GM12864 (cell line): ENCODE measurements around the gene FOXN3.

Experiments
- DNase-seq: peaks from one replicate; pipeline ENCODE4 v3.0.0-alpha.2; 2011; ENCODE audit warnings: low read depth
- H3K4me3 ChIP-seq: 2 replicates; pipeline ENCODE4 v1.5.1; 2011; ENCODE audit warnings: mild to moderate bottlenecking, low read depth, low read length, control low read depth
- TF ChIP-seq, protein P1 (sequence below): IDR thresholded peaks from 2 replicates; pipeline ENCODE4 v1.5.1; 2011; ENCODE audit warnings: low read depth, mild to moderate bottlenecking, moderate library complexity, low read length, control low read depth, inconsistent platforms; ENCODE audit errors: missing control alignments

The FOXN3 gene

DNA sequence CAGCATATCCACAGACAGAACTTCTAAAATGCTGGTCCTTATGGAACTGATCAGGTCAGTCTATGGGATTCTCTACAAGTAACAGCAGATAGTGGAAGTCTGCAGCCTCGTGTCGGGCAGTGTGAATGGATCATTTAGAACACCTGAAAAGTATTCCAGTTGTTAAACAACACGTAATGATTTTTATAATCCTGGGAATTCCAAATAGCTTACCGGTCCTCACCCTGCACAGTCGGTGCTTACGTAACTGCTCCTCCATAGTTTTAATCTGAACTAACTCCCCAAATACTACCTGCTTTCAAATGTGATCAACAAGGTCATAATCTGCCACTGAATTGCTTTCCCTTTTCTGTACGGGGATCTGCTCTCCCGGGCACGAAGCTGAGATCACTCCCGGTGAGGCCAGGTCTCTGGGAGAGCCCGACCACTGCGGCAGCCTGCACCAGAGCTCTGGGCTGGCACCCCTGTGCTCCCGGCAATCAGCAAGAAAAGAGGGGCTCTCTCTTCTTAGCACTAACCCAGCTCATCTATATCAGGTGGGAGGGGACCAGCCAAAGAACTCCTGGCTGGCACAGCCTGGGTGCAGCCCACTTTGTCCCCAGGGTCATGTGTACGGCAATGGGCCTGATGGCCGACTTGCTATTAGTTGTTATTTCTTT is 157.0 kb downstream of the FOXN3 start:
- H3K4me3 ChIP-seq: no peak overlapping the region
- no peak for DNase-seq
- TF ChIP-seq, protein P1, sequence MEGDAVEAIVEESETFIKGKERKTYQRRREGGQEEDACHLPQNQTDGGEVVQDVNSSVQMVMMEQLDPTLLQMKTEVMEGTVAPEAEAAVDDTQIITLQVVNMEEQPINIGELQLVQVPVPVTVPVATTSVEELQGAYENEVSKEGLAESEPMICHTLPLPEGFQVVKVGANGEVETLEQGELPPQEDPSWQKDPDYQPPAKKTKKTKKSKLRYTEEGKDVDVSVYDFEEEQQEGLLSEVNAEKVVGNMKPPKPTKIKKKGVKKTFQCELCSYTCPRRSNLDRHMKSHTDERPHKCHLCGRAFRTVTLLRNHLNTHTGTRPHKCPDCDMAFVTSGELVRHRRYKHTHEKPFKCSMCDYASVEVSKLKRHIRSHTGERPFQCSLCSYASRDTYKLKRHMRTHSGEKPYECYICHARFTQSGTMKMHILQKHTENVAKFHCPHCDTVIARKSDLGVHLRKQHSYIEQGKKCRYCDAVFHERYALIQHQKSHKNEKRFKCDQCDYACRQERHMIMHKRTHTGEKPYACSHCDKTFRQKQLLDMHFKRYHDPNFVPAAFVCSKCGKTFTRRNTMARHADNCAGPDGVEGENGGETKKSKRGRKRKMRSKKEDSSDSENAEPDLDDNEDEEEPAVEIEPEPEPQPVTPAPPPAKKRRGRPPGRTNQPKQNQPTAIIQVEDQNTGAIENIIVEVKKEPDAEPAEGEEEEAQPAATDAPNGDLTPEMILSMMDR: no peak

DNA sequence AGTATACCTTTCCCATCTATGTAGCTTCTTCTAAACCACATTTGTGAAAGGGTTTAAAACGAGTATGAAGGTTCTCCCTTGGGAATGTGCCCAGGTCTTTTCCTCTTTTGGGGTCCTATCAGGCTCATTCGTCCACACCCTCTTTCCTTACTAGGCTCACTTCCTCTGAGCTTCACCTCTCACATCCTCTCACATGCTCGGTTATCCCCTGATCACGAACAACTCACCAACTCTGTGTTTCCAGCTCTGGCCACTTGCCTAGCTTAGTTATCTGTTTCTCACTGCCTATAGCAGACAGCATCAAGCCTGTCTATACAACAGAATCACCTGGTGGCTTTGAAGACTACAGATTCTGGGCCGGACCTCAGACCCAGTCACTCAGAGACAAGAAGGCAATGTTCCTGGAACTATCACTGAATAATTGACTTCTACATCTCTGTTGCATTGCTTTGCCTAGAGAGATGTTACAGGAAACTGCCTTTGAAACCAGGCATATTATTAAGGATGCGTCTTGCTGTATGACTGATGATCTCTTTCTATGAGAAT is 158.2 kb downstream of the FOXN3 start:
- TF ChIP-seq, protein P1: no peak
- DNase-seq: no peak
- H3K4me3 ChIP-seq: no peak overlapping the region

DNA sequence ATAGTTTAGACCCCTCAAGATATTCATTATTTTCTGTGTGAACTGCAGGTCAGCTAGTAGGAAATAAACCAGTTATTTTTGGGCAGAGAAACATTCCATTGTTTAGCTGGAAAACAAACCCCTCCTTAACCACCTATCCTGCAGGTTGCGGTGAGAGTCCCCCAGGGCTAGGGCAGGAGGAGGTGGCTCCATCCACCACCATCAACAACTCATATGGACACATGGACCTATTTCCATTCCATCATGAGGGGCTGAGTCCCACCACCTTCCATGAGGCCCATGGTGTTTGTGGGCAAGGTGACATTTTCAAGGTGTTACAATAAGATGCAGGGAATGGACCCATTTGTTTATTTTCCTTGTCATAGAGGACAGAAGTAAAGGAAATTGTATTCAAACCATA is 160.1 kb downstream of the FOXN3 start:
- TF ChIP-seq, protein P1: no peak
- no peak for DNase-seq
- no peak overlapping the region for H3K4me3 ChIP-seq

DNA sequence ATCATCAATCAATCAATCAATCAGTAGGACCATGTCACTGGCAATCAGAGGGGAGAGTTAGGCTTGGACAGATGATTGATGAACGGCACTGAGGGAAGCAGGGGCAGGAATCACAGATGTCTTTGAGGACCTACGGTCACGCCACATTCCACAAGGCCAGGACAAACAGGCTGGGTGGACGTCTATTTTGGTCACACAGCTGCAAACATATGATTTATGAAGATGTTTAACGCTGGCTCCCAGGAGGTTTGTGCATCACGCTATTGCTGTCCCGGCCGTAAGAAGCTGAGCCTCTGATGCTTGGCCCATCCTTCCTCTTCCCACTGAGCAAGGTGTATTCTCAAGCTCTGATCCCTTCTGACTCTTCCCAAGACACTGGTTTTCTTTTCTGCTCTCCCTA is 160.8 kb downstream of the FOXN3 start:
- DNase-seq: no peak
- no peak overlapping the region for H3K4me3 ChIP-seq
- TF ChIP-seq, protein P1: no peak

DNA sequence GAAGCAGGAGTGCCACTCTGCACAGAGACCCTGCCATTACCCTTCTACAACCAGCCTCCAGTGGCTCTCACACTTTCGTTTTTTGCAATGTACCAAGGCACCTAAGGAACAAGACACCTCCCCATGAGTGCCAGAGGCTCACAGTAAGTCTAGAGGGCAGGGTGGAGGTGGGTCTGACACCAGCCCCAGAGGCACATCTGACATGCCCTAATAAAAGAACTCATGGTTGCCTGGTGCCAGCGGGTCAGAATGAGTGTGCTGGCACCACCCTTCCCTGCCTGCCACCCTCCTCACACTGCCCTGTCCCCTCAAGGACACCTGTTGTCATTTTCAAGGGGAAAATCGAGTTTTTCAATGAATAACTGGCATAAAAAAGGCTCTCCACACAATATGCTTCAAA is 161.2 kb downstream of the FOXN3 start:
- TF ChIP-seq, protein P1: no peak
- DNase-seq: no peak
- H3K4me3 ChIP-seq: no peak overlapping the region

DNA sequence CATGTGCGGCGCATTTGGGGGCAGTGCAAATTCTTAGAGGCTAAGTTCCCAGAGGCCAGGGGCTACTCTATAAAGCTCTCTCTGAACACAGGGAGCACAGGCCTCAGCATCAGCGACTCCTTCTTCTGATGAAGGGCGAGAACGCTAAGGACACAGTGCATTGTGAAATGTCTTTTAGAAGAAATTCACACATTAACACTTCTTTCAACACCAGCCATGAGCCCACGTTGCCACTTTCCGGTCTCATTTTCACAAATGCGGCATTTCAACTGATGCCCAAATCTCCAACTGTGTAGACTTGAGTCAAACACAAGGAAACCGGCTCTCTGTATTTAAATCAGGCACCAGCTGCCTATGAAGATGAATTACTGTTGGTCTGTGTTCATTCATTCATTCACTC is 162.0 kb downstream of the FOXN3 start:
- no peak overlapping the region for H3K4me3 ChIP-seq
- TF ChIP-seq, protein P1: no peak
- no peak for DNase-seq
